OCI-LY1 (cell line): Measurements from ENCODE around the gene HSDL1.

Source experiments
- CTCF ChIP-seq: fragments of 200-600 bp; sonication (generic), shearing (Covaris generic); IDR thresholded peaks from 2 replicates; pipeline ENCODE4 v1.5.1; 2017; ENCODE audit warnings: mild to moderate bottlenecking, antibody characterized with exemption, low read length, moderate library complexity, mixed read lengths
- EZH2 ChIP-seq: fragments of 200-600 bp; sonication (generic), shearing (Covaris generic); IDR thresholded peaks from 2 replicates; pipeline ENCODE4 v1.8.0; 2017; ENCODE audit warnings: borderline replicate concordance, mixed run types, mild to moderate bottlenecking, antibody characterized with exemption, low read length, moderate library complexity, mixed read lengths

- TF ChIP-seq CTCF: no peak
- no peak for TF ChIP-seq EZH2
Observed at GRCh38 chr16:84111525-84111924, 33.5 kb downstream of the HSDL1 start.
